Glomerular endothelial cell (primary cell): ENCODE results near the gene ZNF574. TPM values are rescaled to one million over a fixed set of nuclear protein-coding genes. Genes with fewer than 3 reads are reported as not detected.

Source experiments
- DNase-seq: peaks from one replicate; pipeline ENCODE4 v3.0.0-alpha.2; 2011; ENCODE audit warnings: low read depth, low spot score; ENCODE audit errors: extremely low read depth
- total RNA-seq: library from RNA; depleted of rRNA; stranded (reverse); fragments of >200 nt; gene quantifications from 2 replicates; pipeline ENCODE4 v1.2.3, GENCODE V29; 2015

The ZNF574 gene
- total RNA-seq, 1 donor from 2014 or later, result 20.4 TPM

DNA sequence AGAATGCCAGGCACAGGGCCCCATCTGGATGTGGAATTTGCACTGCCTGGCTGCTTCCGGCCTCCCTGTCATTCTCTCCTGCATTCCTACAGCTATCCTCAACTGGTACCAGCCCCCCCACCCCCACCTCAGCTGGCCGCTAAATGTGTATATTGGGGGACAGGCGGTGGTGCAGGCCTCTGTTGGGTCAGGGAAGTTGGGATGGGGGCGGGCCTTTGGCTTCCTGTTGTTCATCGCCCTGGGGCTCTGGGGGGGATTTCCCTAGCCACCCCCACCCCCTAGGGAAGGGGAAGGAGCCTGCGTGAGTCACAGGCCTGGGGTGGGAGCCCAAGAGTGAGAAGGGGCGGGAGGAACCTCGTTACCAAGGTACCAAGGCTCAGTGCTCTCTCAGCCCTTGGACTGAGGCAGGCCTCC lies 45.7 kb downstream of the ZNF574 start:
- no peak for DNase-seq

DNA sequence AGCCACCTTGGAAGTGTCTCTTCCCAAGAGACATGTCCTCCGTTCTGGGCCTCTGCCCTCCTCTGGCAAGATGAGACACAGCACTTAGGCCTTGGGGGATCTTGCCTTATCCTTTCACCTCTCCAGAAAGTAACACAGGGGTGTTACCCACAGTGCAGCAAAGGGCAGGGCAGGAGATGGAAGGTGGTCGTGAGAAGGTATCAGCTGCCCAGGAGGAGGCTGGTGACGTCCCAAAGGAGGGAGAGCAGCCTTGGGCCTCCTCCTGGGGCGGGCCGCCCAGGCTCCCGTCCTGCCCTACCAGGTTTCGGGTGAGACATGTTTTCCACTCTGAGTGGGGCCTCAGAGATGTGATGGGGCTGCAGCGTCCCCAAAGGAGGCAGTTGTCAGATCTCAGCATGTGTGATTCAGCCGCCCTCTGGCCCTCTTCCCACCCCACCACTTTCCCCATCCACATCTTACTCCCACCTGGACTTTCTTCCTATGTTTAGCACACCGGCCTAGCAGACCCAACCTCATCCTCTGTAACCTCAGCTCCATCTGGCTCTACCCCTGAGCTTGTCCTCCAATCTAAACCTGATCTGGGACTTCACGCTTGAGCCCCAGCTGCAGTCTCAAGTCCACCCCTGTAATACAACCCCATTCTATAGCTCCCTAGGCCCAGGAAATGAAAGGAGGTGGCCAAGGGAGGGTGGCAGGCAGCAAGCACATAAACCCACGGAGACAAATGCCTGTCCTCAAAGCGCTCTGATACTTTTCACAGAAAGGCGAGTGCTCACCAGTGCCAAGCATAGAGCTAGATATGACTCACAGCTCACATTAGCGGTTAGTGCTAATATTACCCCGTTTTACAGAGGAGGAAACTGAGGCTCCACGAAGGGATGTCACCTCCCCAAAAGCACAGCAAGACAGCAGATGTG lies 47.0 kb downstream of the ZNF574 start:
- DNase-seq, result no peak

- DNase-seq, result no peak
These were observed 47.8 kb downstream of the ZNF574 start for GRCh38 chr19:42123765-42124164.

DNA sequence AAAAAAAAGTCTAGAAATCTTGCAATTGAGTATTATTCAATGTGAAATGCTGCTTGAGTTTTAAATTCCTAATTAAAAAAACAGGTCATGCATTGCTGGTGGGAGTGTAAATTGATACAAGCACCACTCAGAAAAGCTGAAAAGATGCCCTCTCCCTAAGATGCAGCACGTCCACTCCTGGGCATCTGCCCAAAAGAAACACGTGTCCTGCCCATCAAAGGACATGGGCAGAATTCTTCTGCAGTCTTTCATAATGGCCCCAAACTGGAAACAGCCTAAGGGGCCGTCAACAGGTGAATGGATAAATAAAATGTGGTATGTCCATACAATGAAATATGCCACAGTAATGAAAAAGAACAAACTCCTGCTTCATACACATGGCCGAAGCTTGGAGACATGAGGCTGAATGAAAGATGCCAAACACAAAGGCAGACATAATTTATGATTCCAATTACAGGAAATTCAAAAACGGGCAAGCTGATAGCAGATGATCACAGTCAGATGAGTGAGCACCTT lies 48.5 kb downstream of the ZNF574 start:
- DNase-seq, result no peak

- no peak for DNase-seq
These were observed 49.6 kb downstream of the ZNF574 start for GRCh38 chr19:42125536-42125935.

DNA sequence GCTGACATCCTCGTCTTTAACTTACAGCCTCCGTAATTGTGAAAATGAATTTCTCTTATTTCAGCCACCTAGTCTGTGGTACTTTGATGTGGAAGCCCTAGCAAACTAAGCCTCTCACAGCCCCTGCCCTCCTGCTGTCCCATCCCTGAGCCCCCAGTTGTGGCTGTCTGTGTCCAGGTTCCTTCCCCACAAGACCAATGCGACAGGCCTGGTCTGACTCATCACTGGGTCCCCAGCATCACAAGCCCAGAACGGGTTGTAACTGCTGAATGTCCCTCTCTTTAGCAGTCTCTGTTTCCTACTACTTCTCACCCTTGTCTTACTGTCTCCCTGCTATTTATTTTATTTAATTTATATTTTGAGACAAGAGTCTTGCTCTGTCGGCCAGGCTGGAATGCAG lies 50.6 kb downstream of the ZNF574 start:
- DNase-seq, result no peak

GRCh38 chr19:42129399-42130253 lies 53.7 kb downstream of the ZNF574 start:
- DNase-seq, result no peak

- DNase-seq, result no peak
These were observed 54.2 kb downstream of the ZNF574 start for GRCh38 chr19:42130254-42130573.

Other genes starting within 250 kb of the ZNF574 start
- not detected in 2 replicates for gene LYPD4, start 231.5 kb upstream of the ZNF574 start, total RNA-seq
- gene DMRTC2, start 231.1 kb upstream of the ZNF574 start, total RNA-seq, result not detected in 2 replicates
- gene RPS19, start 215.9 kb upstream of the ZNF574 start, total RNA-seq, result 1,545 and 1,877 TPM in 2 replicates
- 0.47 TPM in 1 of 2 replicates, not detected in the other for gene CD79A, start 198.9 kb upstream of the ZNF574 start, total RNA-seq
- 94.4 and 112 TPM in 2 replicates for gene ARHGEF1, start 193.0 kb upstream of the ZNF574 start, total RNA-seq
- gene ERFL, start 147.7 kb upstream of the ZNF574 start, total RNA-seq, result not detected in 2 replicates
- gene RABAC1, start 116.8 kb upstream of the ZNF574 start, total RNA-seq, result 232 and 270 TPM in 2 replicates
- 0.06 TPM in 1 of 2 replicates, not detected in the other for gene ATP1A3, start 81.9 kb upstream of the ZNF574 start, total RNA-seq
- gene GRIK5, start 6.0 kb upstream of the ZNF574 start, total RNA-seq, result 0.23 TPM in 1 of 2 replicates, not detected in the other
- gene POU2F2, start 56.3 kb downstream of the ZNF574 start, total RNA-seq, result 7.4 and 10.7 TPM in 2 replicates
- 34.5 and 35.9 TPM in 2 replicates for gene DEDD2, start 141.5 kb downstream of the ZNF574 start, total RNA-seq
- gene ZNF526, start 144.1 kb downstream of the ZNF574 start, total RNA-seq, result 6.2 and 10.4 TPM in 2 replicates
- 29.1 and 36.5 TPM in 2 replicates for gene GSK3A, start 166.4 kb downstream of the ZNF574 start, total RNA-seq
- 56.6 and 57.4 TPM in 2 replicates for gene ERF, start 179.0 kb downstream of the ZNF574 start, total RNA-seq
- 68.8 and 80.2 TPM in 2 replicates for gene CIC, start 193.1 kb downstream of the ZNF574 start, total RNA-seq
- gene PRR19, start 226.0 kb downstream of the ZNF574 start, total RNA-seq, result 0.10 and 1.8 TPM in 2 replicates
- gene PAFAH1B3, start 226.5 kb downstream of the ZNF574 start, total RNA-seq, result 39.5 and 45.0 TPM in 2 replicates
- gene TMEM145, start 237.1 kb downstream of the ZNF574 start, total RNA-seq, result 0.29 TPM in 1 of 2 replicates, not detected in the other
- gene MEGF8, start 249.5 kb downstream of the ZNF574 start, total RNA-seq, result 69.2 and 81.6 TPM in 2 replicates